ENCODE measurements around the gene AARS2. TPM values are rescaled to one million over a fixed set of nuclear protein-coding genes. Genes with fewer than 3 reads are reported as not detected.

Gene AARS2
- total and polyA plus RNA-seq, 2 experiments from 2014 or later = 12.6 to 17.6 TPM

DNA sequence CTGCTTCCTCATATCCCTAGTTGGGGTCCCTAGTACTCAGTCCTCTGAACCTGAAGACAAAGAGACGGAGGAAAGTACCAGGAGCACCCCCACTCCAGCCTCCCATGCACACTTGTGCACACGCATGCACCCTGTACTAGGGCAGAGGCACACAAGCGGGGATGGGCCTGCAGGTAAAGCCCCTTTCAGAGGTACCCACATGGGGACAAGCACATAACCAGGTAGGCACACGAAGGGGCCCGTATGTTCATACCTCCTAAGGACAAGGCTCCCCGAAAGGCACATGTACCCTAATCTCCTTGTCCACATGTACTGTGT is 41.8 kb downstream of the AARS2 start:
- no peaks in the 10 kb centered on the region for H3K4me1 ChIP-seq (ENCODE audit: insufficient read depth)
- no peaks in the 10 kb centered on the region for H3K9me2 ChIP-seq (replicated peaks; ENCODE audit: insufficient read depth)
- no peaks in the 10 kb centered on the region for H3K79me2 ChIP-seq
- H3K27me3 ChIP-seq = peaks cover 57% of the 10 kb centered on the region
- DNase-seq (ENCODE audit: low spot score) = no peak
- H2AFZ ChIP-seq = no peak overlapping the region
- no peaks in the 10 kb centered on the region for H3K36me3 ChIP-seq (replicated peaks; ENCODE audit: insufficient read depth, low read depth)
- H4K20me1 ChIP-seq (ENCODE audit: insufficient read depth, poor library complexity, severe bottlenecking) = no peaks in the 10 kb centered on the region
- H3K9me3 ChIP-seq (ENCODE audit: low read depth) = no peaks in the 10 kb centered on the region
- no peak overlapping the region for H3K4me3 ChIP-seq
- 90% methylated on average over 6 of the region's 6 CpGs for WGBS (ENCODE audit: low lambda C conversion rate, missing lambda C conversion rate)
- TF ChIP-seq EZH2 (IDR thresholded peaks at IDR 0.05; ENCODE audit: borderline replicate concordance) = no peak
- TF ChIP-seq, protein P1, sequence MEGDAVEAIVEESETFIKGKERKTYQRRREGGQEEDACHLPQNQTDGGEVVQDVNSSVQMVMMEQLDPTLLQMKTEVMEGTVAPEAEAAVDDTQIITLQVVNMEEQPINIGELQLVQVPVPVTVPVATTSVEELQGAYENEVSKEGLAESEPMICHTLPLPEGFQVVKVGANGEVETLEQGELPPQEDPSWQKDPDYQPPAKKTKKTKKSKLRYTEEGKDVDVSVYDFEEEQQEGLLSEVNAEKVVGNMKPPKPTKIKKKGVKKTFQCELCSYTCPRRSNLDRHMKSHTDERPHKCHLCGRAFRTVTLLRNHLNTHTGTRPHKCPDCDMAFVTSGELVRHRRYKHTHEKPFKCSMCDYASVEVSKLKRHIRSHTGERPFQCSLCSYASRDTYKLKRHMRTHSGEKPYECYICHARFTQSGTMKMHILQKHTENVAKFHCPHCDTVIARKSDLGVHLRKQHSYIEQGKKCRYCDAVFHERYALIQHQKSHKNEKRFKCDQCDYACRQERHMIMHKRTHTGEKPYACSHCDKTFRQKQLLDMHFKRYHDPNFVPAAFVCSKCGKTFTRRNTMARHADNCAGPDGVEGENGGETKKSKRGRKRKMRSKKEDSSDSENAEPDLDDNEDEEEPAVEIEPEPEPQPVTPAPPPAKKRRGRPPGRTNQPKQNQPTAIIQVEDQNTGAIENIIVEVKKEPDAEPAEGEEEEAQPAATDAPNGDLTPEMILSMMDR (IDR thresholded peaks at IDR 0.05; ENCODE audit: poor library complexity) = no peak
- no peak for TF ChIP-seq EZH2phosphoT487 (IDR thresholded peaks at IDR 0.05; ENCODE audit: low read depth, severe bottlenecking, unreplicated experiment)
- H3K27ac ChIP-seq = no peak overlapping the region
- H3K4me2 ChIP-seq = peak overlapping the region; percentile 88

GRCh38 chr6:44270526-44271405 is 42.4 kb downstream of the AARS2 start:
- Histone ChIP-seq H3K4me1 (ENCODE audit: insufficient read depth) (no peaks in the 10 kb centered on the region), H3K27me3 (peaks cover 55% of the 10 kb centered on the region), H3K4me3 (no peak overlapping the region), H2AFZ (no peak overlapping the region), H3K9me2 (replicated peaks; ENCODE audit: insufficient read depth) (no peaks in the 10 kb centered on the region), H3K9me3 (ENCODE audit: low read depth) (no peaks in the 10 kb centered on the region), H3K79me2 (no peaks in the 10 kb centered on the region), H4K20me1 (ENCODE audit: insufficient read depth, poor library complexity, severe bottlenecking) (no peaks in the 10 kb centered on the region), H3K4me2 (peak overlapping the region; percentile 88), H3K36me3 (replicated peaks; ENCODE audit: insufficient read depth, low read depth) (no peaks in the 10 kb centered on the region), H3K27ac (no peak overlapping the region)
- TF ChIP-seq EZH2phosphoT487 (IDR thresholded peaks at IDR 0.05; ENCODE audit: low read depth, severe bottlenecking, unreplicated experiment) (no peak), EZH2 (IDR thresholded peaks at IDR 0.05; ENCODE audit: borderline replicate concordance) (no peak)
- TF ChIP-seq, protein P1 (IDR thresholded peaks at IDR 0.05; ENCODE audit: poor library complexity) = no peak
- 8% methylated on average over 11 of the region's 90 CpGs for WGBS (ENCODE audit: low lambda C conversion rate, missing lambda C conversion rate)
- peak; percentile 55 for DNase-seq (ENCODE audit: low spot score)

- Histone ChIP-seq H3K9me2 (replicated peaks; ENCODE audit: insufficient read depth) (no peaks in the 10 kb centered on the region), H2AFZ (no peak within 1 kb of the TSS), H3K4me3 (no peak within 1 kb of the TSS), H3K9me3 (ENCODE audit: low read depth) (no peaks in the 10 kb centered on the region), H3K36me3 (replicated peaks; ENCODE audit: insufficient read depth, low read depth) (no peaks in the 10 kb centered on the region), H3K27ac (no peak within 1 kb of the TSS), H3K79me2 (no peaks in the 10 kb centered on the region), H3K4me1 (ENCODE audit: insufficient read depth) (no peaks in the 10 kb centered on the region), H3K4me2 (peak within 1 kb of the TSS; percentile 88), H3K27me3 (peaks cover 55% of the 10 kb centered on the region), H4K20me1 (ENCODE audit: insufficient read depth, poor library complexity, severe bottlenecking) (no peaks in the 10 kb centered on the region)
- TF ChIP-seq EZH2phosphoT487 (IDR thresholded peaks at IDR 0.05; ENCODE audit: low read depth, severe bottlenecking, unreplicated experiment) = no peak
- peak; percentile 84 for TF ChIP-seq EZH2 (IDR thresholded peaks at IDR 0.05; ENCODE audit: borderline replicate concordance)
- no peak for DNase-seq (ENCODE audit: low spot score)
- 8% methylated on average over 10 of the region's 29 CpGs for WGBS (ENCODE audit: low lambda C conversion rate, missing lambda C conversion rate)
Measured at GRCh38 chr6:44269921-44270525, 43.1 kb downstream of the AARS2 start, which contains the start of gene TMEM151B. TSS of gene TMEM151B (plus strand) at chr6:44270450. CDS start at chr6:44270743, 293 bp downstream.

All from hepatocyte (in vitro differentiated cells).